Stimulated activated CD4-positive, alpha-beta T cell treated with anti-CD3 and anti-CD28 coated beads, Interleukin-1b, Interleukin-23, amount 100 ng/mL, for 48 hours (primary cell): Measurements from ENCODE around the gene PRDM10.
"Not testable (repeated sequence)": the region's sequence is repeated elsewhere in the genome, so short reads cannot be mapped to it uniquely, and the experiment has no call there.

ENCODE experiments used
- DNase-seq: peaks from one replicate; pipeline ENCODE4 v3.0.0-alpha.2; 2020

The PRDM10 gene

GRCh38 chr11:129973068-129973467 is 29.6 kb downstream of the PRDM10 start:
- no peak for DNase-seq

- no peak for DNase-seq
These were observed 30.0 kb downstream of the PRDM10 start for GRCh38 chr11:129972611-129973010.

- DNase-seq = not testable (repeated sequence)
These were observed 30.8 kb downstream of the PRDM10 start for GRCh38 chr11:129971856-129972255.

GRCh38 chr11:129969920-129970319 is 32.7 kb downstream of the PRDM10 start:
- no peak for DNase-seq

GRCh38 chr11:129968591-129969419 is 33.8 kb downstream of the PRDM10 start:
- DNase-seq = no peak

- DNase-seq = no peak
These were observed 34.6 kb downstream of the PRDM10 start for GRCh38 chr11:129967996-129968395.

- no peak for DNase-seq
These were observed 37.4 kb downstream of the PRDM10 start for GRCh38 chr11:129965248-129965647.

- peak; percentile 30 for DNase-seq
These were observed 42.1 kb downstream of the PRDM10 start for GRCh38 chr11:129960216-129961214.

GRCh38 chr11:129959687-129960086 is 42.9 kb downstream of the PRDM10 start:
- DNase-seq = no peak

- DNase-seq = no peak
These were observed 47.4 kb downstream of the PRDM10 start for GRCh38 chr11:129955282-129955681.

- not testable (repeated sequence) for DNase-seq
These were observed 47.9 kb downstream of the PRDM10 start for GRCh38 chr11:129954703-129955102.

GRCh38 chr11:129951866-129952262 is 50.8 kb downstream of the PRDM10 start:
- no peak for DNase-seq

- DNase-seq = no peak
These were observed 51.3 kb downstream of the PRDM10 start for GRCh38 chr11:129951201-129951865.

- no peak for DNase-seq
These were observed 52.2 kb downstream of the PRDM10 start for GRCh38 chr11:129950101-129951091.

GRCh38 chr11:129948926-129949466 is 53.6 kb downstream of the PRDM10 start:
- no peak for DNase-seq

GRCh38 chr11:129947474-129947873 is 55.2 kb downstream of the PRDM10 start:
- DNase-seq = no peak

- no peak for DNase-seq
These were observed 55.7 kb downstream of the PRDM10 start for GRCh38 chr11:129946965-129947364.

GRCh38 chr11:129946256-129946655 is 56.4 kb downstream of the PRDM10 start:
- no peak for DNase-seq

- DNase-seq = no peak
These were observed 57.3 kb downstream of the PRDM10 start for GRCh38 chr11:129945373-129945772.

GRCh38 chr11:129944696-129945095 is 57.9 kb downstream of the PRDM10 start:
- DNase-seq = no peak

GRCh38 chr11:129943036-129943435 is 59.6 kb downstream of the PRDM10 start:
- no peak for DNase-seq
